Measurements from ENCODE around the gene KRTAP3-3. TPM values are rescaled to one million over a fixed set of nuclear protein-coding genes. Genes with fewer than 3 reads are reported as not detected.

Gene KRTAP3-3
- total and polyA plus RNA-seq, 2 experiments from 2014 or later, result not detected

DNA sequence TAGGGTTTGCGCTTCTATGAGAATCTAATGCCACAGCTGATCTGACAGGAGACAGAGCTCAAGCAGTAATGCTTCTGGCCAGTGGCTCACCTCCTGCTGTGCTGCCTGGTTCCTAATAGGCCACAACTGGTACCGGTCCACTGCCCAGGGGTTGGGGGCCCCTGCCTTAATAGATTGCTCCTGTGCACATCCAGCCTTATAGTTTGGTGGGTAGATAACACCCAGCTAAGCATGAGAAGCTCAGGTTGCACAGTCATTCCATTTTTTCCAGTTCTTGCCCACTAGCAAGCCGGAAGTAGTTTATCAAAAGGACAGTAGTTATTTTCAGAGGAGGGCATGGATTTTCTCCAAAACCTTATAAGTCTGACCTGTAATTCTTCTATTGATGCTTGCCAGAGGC lies 25.5 kb upstream of the KRTAP3-3 start (continued):
- TF ChIP-seq EZH2phosphoT487 (IDR thresholded peaks at IDR 0.05; ENCODE audit: unreplicated experiment), result no peak
- TF ChIP-seq JUNB (IDR thresholded peaks at IDR 0.05; ENCODE audit: unreplicated experiment), result no peak
- no peak for TF ChIP-seq CREB1 (CRISPR knock-in tag; IDR thresholded peaks at IDR 0.05; ENCODE audit: low read depth)

DNA sequence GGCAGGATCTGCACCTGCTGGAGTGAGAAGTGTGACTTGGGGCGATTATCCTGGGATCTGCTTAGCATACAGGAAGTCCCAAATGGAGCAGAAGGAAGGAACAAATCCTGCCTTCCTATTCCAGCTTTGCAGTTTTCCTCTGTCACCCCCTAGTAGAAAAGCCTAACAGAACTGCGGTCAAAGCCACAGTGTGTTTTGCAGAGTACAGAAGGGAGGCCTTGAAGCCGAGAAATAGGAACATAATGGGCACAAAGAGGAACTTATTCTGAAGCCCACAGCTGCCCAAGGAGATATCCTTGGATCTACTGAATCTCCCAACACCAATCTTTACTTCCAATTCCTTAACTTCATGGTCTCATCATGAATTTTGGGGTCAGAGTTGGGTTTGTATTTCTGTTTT lies 24.6 kb upstream of the KRTAP3-3 start:
- DNase-seq (ENCODE audit: low spot score) (no peak), ATAC-seq (no peak)
- no peaks in the 10 kb centered on the region for H4K20me1 ChIP-seq (replicated peaks; ENCODE audit: insufficient read depth)
- Mint-ChIP-seq H3K9me3 (no peaks in the 10 kb centered on the region), H3K27ac (peak overlapping the region; percentile 32; the same call in 1 of the 2 replicates), H3K4me3 (no peak overlapping the region), H3K4me1 (no peaks in the 10 kb centered on the region), H3K36me3 (ENCODE audit: low read depth) (no peaks in the 10 kb centered on the region), H3K27me3 (ENCODE audit: insufficient read depth, low read depth, poor library complexity) (no peaks in the 10 kb centered on the region)
- no peaks in the 10 kb centered on the region for H3K4me1 ChIP-seq (ENCODE audit: insufficient read depth)
- H3K79me2 ChIP-seq (replicated peaks; ENCODE audit: insufficient read depth), result no peaks in the 10 kb centered on the region
- no peaks in the 10 kb centered on the region for H3K36me3 ChIP-seq (ENCODE audit: insufficient read depth)
- no peak overlapping the region for H3K4me3 ChIP-seq
- H2AFZ ChIP-seq, result peak overlapping the region; percentile 52; the same call in 1 of the 2 replicates
- TF ChIP-seq, protein P1, sequence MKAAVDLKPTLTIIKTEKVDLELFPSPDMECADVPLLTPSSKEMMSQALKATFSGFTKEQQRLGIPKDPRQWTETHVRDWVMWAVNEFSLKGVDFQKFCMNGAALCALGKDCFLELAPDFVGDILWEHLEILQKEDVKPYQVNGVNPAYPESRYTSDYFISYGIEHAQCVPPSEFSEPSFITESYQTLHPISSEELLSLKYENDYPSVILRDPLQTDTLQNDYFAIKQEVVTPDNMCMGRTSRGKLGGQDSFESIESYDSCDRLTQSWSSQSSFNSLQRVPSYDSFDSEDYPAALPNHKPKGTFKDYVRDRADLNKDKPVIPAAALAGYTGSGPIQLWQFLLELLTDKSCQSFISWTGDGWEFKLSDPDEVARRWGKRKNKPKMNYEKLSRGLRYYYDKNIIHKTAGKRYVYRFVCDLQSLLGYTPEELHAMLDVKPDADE (IDR thresholded peaks at IDR 0.05), result no peak
- TF ChIP-seq EZH2phosphoT487 (IDR thresholded peaks at IDR 0.05; ENCODE audit: unreplicated experiment) (no peak), ZNF331 (CRISPR knock-in tag; IDR thresholded peaks at IDR 0.05; ENCODE audit: low read depth) (no peak), CREB1 (CRISPR knock-in tag; IDR thresholded peaks at IDR 0.05; ENCODE audit: low read depth) (no peak), POLR2AphosphoS5 (IDR thresholded peaks at IDR 0.05; ENCODE audit: low read depth) (no peak), STAT1 (IDR thresholded peaks at IDR 0.05; ENCODE audit: unreplicated experiment) (no peak), NANOG (IDR thresholded peaks at IDR 0.05; ENCODE audit: borderline replicate concordance) (no peak), EZH2 (IDR thresholded peaks at IDR 0.05; ENCODE audit: low read depth, unreplicated experiment) (no peak), ZNF114 (CRISPR knock-in tag; IDR thresholded peaks at IDR 0.05) (no peak)
- TF ChIP-seq, protein P2, sequence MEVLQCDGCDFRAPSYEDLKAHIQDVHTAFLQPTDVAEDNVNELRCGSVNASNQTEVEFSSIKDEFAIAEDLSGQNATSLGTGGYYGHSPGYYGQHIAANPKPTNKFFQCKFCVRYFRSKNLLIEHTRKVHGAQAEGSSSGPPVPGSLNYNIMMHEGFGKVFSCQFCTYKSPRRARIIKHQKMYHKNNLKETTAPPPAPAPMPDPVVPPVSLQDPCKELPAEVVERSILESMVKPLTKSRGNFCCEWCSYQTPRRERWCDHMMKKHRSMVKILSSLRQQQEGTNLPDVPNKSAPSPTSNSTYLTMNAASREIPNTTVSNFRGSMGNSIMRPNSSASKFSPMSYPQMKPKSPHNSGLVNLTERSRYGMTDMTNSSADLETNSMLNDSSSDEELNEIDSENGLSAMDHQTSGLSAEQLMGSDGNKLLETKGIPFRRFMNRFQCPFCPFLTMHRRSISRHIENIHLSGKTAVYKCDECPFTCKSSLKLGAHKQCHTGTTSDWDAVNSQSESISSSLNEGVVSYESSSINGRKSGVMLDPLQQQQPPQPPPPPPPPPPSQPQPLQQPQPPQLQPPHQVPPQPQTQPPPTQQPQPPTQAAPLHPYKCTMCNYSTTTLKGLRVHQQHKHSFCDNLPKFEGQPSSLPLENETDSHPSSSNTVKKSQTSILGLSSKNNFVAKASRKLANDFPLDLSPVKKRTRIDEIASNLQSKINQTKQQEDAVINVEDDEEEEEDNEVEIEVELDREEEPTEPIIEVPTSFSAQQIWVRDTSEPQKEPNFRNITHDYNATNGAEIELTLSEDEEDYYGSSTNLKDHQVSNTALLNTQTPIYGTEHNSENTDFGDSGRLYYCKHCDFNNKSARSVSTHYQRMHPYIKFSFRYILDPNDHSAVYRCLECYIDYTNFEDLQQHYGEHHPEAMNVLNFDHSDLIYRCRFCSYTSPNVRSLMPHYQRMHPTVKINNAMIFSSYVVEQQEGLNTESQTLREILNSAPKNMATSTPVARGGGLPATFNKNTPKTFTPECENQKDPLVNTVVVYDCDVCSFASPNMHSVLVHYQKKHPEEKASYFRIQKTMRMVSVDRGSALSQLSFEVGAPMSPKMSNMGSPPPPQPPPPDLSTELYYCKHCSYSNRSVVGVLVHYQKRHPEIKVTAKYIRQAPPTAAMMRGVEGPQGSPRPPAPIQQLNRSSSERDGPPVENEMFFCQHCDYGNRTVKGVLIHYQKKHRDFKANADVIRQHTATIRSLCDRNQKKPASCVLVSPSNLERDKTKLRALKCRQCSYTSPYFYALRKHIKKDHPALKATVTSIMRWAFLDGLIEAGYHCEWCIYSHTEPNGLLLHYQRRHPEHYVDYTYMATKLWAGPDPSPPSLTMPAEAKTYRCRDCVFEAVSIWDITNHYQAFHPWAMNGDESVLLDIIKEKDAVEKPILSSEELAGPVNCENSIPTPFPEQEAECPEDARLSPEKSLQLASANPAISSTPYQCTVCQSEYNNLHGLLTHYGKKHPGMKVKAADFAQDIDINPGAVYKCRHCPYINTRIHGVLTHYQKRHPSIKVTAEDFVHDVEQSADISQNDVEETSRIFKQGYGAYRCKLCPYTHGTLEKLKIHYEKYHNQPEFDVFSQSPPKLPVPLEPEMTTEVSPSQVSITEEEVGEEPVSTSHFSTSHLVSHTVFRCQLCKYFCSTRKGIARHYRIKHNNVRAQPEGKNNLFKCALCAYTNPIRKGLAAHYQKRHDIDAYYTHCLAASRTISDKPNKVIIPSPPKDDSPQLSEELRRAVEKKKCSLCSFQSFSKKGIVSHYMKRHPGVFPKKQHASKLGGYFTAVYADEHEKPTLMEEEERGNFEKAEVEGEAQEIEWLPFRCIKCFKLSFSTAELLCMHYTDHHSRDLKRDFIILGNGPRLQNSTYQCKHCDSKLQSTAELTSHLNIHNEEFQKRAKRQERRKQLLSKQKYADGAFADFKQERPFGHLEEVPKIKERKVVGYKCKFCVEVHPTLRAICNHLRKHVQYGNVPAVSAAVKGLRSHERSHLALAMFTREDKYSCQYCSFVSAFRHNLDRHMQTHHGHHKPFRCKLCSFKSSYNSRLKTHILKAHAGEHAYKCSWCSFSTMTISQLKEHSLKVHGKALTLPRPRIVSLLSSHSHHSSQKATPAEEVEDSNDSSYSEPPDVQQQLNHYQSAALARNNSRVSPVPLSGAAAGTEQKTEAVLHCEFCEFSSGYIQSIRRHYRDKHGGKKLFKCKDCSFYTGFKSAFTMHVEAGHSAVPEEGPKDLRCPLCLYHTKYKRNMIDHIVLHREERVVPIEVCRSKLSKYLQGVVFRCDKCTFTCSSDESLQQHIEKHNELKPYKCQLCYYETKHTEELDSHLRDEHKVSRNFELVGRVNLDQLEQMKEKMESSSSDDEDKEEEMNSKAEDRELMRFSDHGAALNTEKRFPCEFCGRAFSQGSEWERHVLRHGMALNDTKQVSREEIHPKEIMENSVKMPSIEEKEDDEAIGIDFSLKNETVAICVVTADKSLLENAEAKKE (CRISPR knock-in tag; IDR thresholded peaks at IDR 0.05), result no peak
- no peaks in the 10 kb centered on the region for H3K27me3 ChIP-seq (ENCODE audit: insufficient read depth)
- no peaks in the 10 kb centered on the region for H3K9me2 ChIP-seq (ENCODE audit: insufficient read depth)
- H3F3A ChIP-seq (replicated peaks; ENCODE audit: low read depth), result no peaks in the 10 kb centered on the region
- no peak overlapping the region for H3K4me2 ChIP-seq
- no peak overlapping the region for H3K27ac ChIP-seq (ENCODE audit: low read depth)
